ENCODE measurements around the gene HNRNPUL1. TPM values are rescaled to one million over a fixed set of nuclear protein-coding genes. Genes with fewer than 3 reads are reported as not detected.

Gene HNRNPUL1
- total RNA-seq, 1 experiment from 2014 or later: 201 TPM

GRCh38 chr19:41274802-41275201 is 10.6 kb downstream of the HNRNPUL1 start:
- Histone ChIP-seq H3K4me3 (replicated peaks in 1 of 2; ENCODE audit: low read depth in 1 of 2, low read length in 2 of 2) (no peak overlapping the region), H3K27ac (ENCODE audit: low read depth, low read length) (no peak overlapping the region), H3K9me3 (ENCODE audit: control insufficient read depth in 1 of 2, insufficient read depth in 1 of 2, low read depth in 1 of 2, low read length in 2 of 2) (no peaks in the 10 kb centered on the region), H3K36me3 (ENCODE audit: control insufficient read depth in 1 of 2, insufficient read depth in 2 of 2, low read length in 2 of 2) (peaks cover 84 to 87% of the 10 kb centered on the region in 2 experiments), H3K9ac (ENCODE audit: low read length) (no peak overlapping the region), H3K79me2 (ENCODE audit: insufficient read depth, low read length) (peaks cover 65% of the 10 kb centered on the region; the same call in 1 of the 2 replicates), H3K4me1 (ENCODE audit: control insufficient read depth in 1 of 2, insufficient read depth in 2 of 2, low read length in 2 of 2) (no peaks in the 10 kb centered on the region), H3K4me2 (ENCODE audit: low read length) (no peak overlapping the region), H3K9me2 (ENCODE audit: insufficient read depth) (no peaks in the 10 kb centered on the region), H2AFZ (ENCODE audit: low read depth, low read length, poor library complexity, severe bottlenecking) (no peak overlapping the region), H4K20me1 (ENCODE audit: insufficient read depth) (no peaks in the 10 kb centered on the region), H3K27me3 (ENCODE audit: insufficient read depth, low read length) (no peaks in the 10 kb centered on the region)
- BruUV-seq (replicated peaks): no TSS peak
- DNase-seq (ENCODE audit: low read depth, low spot score) (no peak), ATAC-seq (no peak; the same call in 1 of the 2 replicates)
- ChIA-PET POLR2A (no interaction called here), CTCF (interaction anchor here (0.7 kb wide), 1 partner anchor 12 kb away, joined by 3 read pairs; no protein-coding TSS in a partner anchor), RAD21 (ENCODE audit: low non-redundant PET in 1 of 2, low total read pairs in 2 of 2, uncharacterized antibody in 2 of 2, unreplicated experiment in 2 of 2) (no interaction called here)
- TF ChIP-seq MAX (IDR thresholded peaks at IDR 0.05) (no peak), EZH2 (IDR thresholded peaks at IDR 0.05) (no peak), RAD21 (IDR thresholded peaks at IDR 0.05; ENCODE audit: low read depth) (no peak), SP1 (IDR thresholded peaks at IDR 0.05; ENCODE audit: low read depth) (no peak), ZNF274 (IDR thresholded peaks at IDR 0.05; ENCODE audit: low read depth, low read length) (no peak), EGR1 (IDR thresholded peaks at IDR 0.05; ENCODE audit: low read depth) (no peak), ELF1 (IDR thresholded peaks at IDR 0.05; ENCODE audit: borderline replicate concordance, low read depth) (no peak), ATF3 (IDR thresholded peaks at IDR 0.05) (no peak), TCF7L2 (IDR thresholded peaks at IDR 0.05; ENCODE audit: borderline replicate concordance, extremely low read depth, insufficient read depth, insufficient read length) (no peak), CEBPB (IDR thresholded peaks at IDR 0.05; ENCODE audit: low read depth) (no peak), FOSL1 (IDR thresholded peaks at IDR 0.05; ENCODE audit: low read depth) (no peak), JUND (IDR thresholded peaks at IDR 0.05) (no peak), SIN3A (IDR thresholded peaks at IDR 0.05; ENCODE audit: low read depth) (no peak), YY1 (IDR thresholded peaks at IDR 0.05; ENCODE audit: extremely low read depth, insufficient replicate concordance, low read depth, low read length) (no peak), POLR2A (IDR thresholded peaks at IDR 0.05; ENCODE audit: borderline replicate concordance, extremely low read depth, insufficient read depth, insufficient read length) (no peak), ZBTB33 (IDR thresholded peaks at IDR 0.05; ENCODE audit: extremely low read depth, insufficient replicate concordance, low read length) (no peak)
- TF ChIP-seq, protein P1, sequence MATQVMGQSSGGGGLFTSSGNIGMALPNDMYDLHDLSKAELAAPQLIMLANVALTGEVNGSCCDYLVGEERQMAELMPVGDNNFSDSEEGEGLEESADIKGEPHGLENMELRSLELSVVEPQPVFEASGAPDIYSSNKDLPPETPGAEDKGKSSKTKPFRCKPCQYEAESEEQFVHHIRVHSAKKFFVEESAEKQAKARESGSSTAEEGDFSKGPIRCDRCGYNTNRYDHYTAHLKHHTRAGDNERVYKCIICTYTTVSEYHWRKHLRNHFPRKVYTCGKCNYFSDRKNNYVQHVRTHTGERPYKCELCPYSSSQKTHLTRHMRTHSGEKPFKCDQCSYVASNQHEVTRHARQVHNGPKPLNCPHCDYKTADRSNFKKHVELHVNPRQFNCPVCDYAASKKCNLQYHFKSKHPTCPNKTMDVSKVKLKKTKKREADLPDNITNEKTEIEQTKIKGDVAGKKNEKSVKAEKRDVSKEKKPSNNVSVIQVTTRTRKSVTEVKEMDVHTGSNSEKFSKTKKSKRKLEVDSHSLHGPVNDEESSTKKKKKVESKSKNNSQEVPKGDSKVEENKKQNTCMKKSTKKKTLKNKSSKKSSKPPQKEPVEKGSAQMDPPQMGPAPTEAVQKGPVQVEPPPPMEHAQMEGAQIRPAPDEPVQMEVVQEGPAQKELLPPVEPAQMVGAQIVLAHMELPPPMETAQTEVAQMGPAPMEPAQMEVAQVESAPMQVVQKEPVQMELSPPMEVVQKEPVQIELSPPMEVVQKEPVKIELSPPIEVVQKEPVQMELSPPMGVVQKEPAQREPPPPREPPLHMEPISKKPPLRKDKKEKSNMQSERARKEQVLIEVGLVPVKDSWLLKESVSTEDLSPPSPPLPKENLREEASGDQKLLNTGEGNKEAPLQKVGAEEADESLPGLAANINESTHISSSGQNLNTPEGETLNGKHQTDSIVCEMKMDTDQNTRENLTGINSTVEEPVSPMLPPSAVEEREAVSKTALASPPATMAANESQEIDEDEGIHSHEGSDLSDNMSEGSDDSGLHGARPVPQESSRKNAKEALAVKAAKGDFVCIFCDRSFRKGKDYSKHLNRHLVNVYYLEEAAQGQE (IDR thresholded peaks at IDR 0.05; ENCODE audit: low read depth): no peak
- intact Hi-C loops (cut with micrococcal nuclease): no loop called here

Measured in HCT116 (cell line).